HCT116 (cell line): ENCODE data around the gene IQCK.

ENCODE experiments used
- TF ChIP-seq, protein P1 (sequence below): IDR thresholded peaks from 2 replicates; pipeline ENCODE4 v1.6.1; 2011; ENCODE audit warnings: mild to moderate bottlenecking, low read length, moderate library complexity; ENCODE audit not compliant: insufficient replicate concordance; ENCODE audit errors: extremely low read depth
- TF ChIP-seq, protein P2 (sequence below), 3 experiments: fragments of 200-600 bp in 1 of 3; sonication (generic) in 1 of 3; IDR thresholded peaks in 2 of 3; conservative IDR thresholded peaks in 1 of 3; 2 replicates each; pipeline ENCODE4 v1.5.1; 2012 to 2017; ENCODE audit warnings: low read depth in 2 of 3, low read length in 2 of 3, antibody characterized with exemption in 1 of 3, borderline replicate concordance in 1 of 3, control low read depth in 1 of 3, mild to moderate bottlenecking in 1 of 3, mixed read lengths in 1 of 3, mixed run types in 1 of 3, moderate library complexity in 1 of 3; ENCODE audit not compliant: insufficient read depth in 1 of 3

DNA sequence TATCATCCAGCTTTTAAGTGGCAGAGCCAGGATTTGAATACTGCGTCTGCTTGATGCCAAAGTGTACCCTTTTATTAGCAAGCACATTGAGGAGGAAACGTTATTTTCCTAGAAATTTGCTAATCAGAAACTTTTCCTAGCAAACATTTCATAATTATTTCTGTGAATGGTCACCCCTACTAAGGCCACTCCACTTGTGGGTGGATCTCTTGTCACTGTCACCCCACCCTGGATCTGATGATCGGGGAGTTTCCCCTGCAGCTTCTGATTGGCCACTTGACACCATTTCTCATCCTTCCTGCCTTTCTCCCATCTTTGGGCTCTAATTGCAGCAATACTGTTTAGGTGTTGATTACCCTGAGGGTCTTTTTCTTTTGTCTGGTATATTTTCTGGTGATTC, 130.7 kb downstream of the IQCK start:
- TF ChIP-seq, protein P1, sequence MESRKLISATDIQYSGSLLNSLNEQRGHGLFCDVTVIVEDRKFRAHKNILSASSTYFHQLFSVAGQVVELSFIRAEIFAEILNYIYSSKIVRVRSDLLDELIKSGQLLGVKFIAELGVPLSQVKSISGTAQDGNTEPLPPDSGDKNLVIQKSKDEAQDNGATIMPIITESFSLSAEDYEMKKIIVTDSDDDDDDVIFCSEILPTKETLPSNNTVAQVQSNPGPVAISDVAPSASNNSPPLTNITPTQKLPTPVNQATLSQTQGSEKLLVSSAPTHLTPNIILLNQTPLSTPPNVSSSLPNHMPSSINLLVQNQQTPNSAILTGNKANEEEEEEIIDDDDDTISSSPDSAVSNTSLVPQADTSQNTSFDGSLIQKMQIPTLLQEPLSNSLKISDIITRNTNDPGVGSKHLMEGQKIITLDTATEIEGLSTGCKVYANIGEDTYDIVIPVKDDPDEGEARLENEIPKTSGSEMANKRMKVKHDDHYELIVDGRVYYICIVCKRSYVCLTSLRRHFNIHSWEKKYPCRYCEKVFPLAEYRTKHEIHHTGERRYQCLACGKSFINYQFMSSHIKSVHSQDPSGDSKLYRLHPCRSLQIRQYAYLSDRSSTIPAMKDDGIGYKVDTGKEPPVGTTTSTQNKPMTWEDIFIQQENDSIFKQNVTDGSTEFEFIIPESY = no peak
- TF ChIP-seq, protein P2, sequence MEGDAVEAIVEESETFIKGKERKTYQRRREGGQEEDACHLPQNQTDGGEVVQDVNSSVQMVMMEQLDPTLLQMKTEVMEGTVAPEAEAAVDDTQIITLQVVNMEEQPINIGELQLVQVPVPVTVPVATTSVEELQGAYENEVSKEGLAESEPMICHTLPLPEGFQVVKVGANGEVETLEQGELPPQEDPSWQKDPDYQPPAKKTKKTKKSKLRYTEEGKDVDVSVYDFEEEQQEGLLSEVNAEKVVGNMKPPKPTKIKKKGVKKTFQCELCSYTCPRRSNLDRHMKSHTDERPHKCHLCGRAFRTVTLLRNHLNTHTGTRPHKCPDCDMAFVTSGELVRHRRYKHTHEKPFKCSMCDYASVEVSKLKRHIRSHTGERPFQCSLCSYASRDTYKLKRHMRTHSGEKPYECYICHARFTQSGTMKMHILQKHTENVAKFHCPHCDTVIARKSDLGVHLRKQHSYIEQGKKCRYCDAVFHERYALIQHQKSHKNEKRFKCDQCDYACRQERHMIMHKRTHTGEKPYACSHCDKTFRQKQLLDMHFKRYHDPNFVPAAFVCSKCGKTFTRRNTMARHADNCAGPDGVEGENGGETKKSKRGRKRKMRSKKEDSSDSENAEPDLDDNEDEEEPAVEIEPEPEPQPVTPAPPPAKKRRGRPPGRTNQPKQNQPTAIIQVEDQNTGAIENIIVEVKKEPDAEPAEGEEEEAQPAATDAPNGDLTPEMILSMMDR (IDR thresholded peaks at IDR 0.05 in 2 of 3, conservative IDR thresholded peaks at IDR 0.05 in 1 of 3; ENCODE audit: borderline replicate concordance in 1 of 3, insufficient read depth in 1 of 3, low read depth in 2 of 3, low read length in 2 of 3) = no peak
